Left renal pelvis (tissue), 4 donors: Measurements from ENCODE around the gene RALGDS. TPM values are rescaled to one million over a fixed set of nuclear protein-coding genes. Genes with fewer than 3 reads are reported as not detected.

Experiments used
- DNase-seq, 4 donors: peaks; one replicate each; pipeline ENCODE4 v3.0.0-alpha.2; 2013; ENCODE audit warnings: low read depth in 4 of 4, low spot score in 3 of 4
- polyA plus RNA-seq, 4 donors: library from polyadenylated mRNA; unstranded; fragments of 120-200 nt; gene quantifications; one replicate each; pipeline ENCODE4 v1.2.1, GENCODE V29; 2013; ENCODE audit not compliant: insufficient read length in 4 of 4

RALGDS gene
- polyA plus RNA-seq, 4 donors, result 28.5 to 39.6 (median 33.9) TPM

DNA sequence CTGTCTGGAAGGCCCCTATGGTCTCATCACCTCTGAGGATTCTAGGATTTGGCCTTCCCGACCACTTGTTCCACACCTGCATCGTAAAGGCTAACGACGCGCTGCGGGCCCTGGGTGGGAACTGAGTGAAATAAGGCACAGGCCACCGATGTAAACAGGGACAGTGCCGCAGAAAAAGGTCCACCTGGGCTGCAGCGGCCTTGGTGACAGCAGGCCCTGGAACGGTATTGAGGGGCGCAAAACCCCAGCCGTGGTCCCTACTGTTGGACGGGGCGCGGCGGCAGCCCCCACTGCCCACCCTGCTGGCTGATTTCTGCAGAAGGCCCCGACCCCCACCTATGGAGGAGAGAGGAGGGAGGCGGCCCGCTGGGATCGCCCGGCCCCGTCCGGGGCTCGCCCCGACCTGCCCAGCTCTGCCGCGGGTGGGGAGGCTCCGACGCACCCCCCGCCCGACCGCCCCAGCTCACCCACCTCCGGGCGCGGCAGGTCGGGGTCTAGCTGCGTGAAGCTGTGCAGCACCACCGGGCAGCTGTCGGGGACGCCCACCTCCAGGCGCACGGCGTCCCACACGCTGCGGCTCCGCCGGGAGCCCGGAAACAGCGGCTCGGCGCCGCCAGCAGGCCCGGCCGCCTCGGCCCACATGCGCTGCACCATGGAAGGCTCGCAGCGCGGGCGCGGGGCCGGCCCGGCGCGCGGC lies 391 bp downstream of the RALGDS start:
- DNase-seq, result no peak

GRCh38 chr9:133119846-133120500 lies 1.1 kb downstream of the RALGDS start:
- DNase-seq, result no peak

DNA sequence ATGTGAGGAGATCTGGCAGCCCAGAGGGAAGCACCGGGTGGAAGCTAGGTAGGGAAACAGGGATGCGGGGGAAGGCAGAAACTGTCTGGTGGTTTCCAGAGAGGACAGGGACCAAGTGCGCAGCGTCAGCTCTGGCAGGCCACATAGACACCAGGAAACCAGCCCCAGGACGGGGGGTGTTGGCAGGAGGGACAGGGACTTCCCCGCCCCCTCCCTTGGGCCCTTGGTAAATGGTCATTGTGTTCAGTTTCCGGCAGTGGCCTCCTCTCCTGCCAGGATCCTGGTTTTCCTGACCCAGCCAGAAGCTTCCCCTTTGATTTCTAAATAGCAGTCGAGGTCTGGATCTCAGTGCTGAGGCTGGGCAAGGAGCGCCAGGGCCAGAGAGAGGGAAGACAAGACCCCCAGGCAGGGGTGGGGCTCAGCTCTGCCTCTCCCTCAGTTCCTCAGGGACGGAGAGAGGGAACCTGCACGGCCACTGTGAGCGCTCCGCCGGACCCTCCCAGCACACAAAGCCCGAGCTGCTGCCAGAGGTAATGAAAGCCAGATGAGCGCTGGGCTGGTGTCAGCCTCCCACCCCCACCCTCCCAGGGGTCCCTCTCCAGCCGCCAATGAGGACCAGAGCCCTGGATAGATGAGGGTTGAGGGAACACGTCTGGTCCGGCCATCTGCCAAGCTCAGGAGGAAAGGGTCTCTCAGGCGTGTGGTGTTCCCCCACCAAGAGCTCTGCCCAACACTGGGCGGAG lies 1.8 kb downstream of the RALGDS start:
- DNase-seq, result no peak

GRCh38 chr9:133118568-133118967 lies 2.5 kb downstream of the RALGDS start:
- no peak for DNase-seq

DNA sequence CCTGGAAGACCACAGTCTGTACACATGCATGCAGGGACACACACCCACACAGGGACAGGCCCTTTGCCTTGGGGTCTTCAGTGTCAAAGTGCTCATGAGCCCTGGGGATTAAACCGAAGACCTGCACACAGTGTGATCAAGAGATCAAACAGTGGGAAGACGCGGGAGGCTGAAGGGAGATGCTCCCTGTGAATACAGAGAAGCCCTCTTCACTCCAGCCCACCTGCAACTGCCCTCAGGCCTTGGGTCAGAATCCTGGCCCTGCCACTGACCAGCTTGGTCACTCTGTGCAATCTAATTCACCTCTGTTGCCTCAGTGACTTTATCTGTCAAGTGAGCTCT lies 2.9 kb downstream of the RALGDS start:
- DNase-seq, result no peak

- DNase-seq, result no peak
Observed at GRCh38 chr9:133117271-133118178, 3.5 kb downstream of the RALGDS start.

- DNase-seq, result no peak
Observed at GRCh38 chr9:133116346-133117231, 4.5 kb downstream of the RALGDS start.

- no peak for DNase-seq
Observed at GRCh38 chr9:133115604-133116345, 5.3 kb downstream of the RALGDS start.

GRCh38 chr9:133114886-133115603 lies 6.0 kb downstream of the RALGDS start:
- no peak for DNase-seq

GRCh38 chr9:133113949-133114885 lies 6.8 kb downstream of the RALGDS start:
- DNase-seq, result no peak

- DNase-seq, result no peak
Observed at GRCh38 chr9:133113163-133113948, 7.7 kb downstream of the RALGDS start.

- no peak for DNase-seq
Observed at GRCh38 chr9:133112663-133113026, 8.4 kb downstream of the RALGDS start.

GRCh38 chr9:133111808-133112662 lies 9.0 kb downstream of the RALGDS start:
- no peak for DNase-seq

DNA sequence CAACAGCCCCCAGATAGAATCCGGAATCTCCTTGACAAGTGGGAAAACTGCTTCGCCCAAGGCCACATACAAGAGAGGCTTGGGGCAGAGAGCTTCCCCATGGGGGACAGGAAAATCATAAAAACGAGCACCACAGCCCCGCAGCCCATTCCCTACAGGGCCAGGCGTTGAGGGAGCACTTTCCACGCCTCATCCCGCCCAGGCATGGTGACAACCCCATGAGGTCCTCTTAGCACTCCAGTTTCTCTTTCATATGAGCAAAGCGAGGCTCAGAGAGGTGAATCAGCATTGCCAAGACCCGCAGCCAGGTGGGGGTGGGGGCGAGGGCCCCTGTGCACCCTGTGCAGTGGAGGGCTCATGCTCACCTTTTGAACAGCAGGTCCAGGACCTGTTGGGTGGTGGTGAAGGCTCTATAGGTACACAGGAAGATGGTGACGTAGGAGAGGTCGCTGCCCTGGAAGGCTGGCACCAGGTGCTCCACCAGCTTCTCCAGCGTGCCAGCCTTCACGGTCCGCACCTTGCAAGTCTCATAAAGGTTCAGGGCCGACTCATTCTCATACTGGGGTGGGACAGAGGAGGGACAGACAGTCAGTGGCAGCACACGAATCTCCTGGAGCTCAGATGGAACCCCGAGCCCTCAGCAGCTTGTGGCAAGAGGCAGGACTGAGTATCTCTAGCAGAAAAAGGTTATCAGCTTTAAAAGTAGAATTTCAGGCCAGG lies 10.9 kb downstream of the RALGDS start:
- no peak for DNase-seq
